Stimulated activated CD4-positive, alpha-beta T cell treated with anti-CD3 and anti-CD28 coated beads, TNF-alpha, amount 100 ng/mL, for 4 hours (primary cell): ENCODE measurements around the gene SDHA.
"Not testable (repeated sequence)": the region's sequence is repeated elsewhere in the genome, so short reads cannot be mapped to it uniquely, and the experiment has no call there.

Source experiments
- DNase-seq, 3 experiments: peaks; one replicate each; pipeline ENCODE4 v3.0.0-alpha.2; 2020; ENCODE audit warnings: low read depth in 3 of 3

The SDHA gene

GRCh38 chr5:219460-219863 lies 1.3 kb downstream of the SDHA start:
- DNase-seq: no peak

- no peak for DNase-seq
These were observed 1.9 kb downstream of the SDHA start for GRCh38 chr5:219991-220390.

- DNase-seq: not testable (repeated sequence)
These were observed 5.0 kb downstream of the SDHA start for GRCh38 chr5:222951-223715.

- DNase-seq: no peak
These were observed 5.7 kb downstream of the SDHA start for GRCh38 chr5:223791-224190.

DNA sequence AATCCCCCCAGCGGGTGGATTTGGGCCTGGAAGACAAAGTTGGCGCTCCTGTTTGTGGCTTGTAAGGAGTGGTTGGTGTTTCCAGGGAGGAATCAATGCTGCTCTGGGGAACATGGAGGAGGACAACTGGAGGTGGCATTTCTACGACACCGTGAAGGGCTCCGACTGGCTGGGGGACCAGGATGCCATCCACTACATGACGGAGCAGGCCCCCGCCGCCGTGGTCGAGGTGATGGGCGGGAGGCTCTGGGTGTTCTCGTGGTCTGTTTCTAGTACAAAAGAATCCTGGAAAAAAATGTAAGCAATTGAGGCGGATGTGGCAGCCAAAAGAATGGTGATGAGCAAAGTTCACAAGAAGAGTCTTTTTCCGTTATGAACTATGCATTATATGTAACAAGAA lies 7.2 kb downstream of the SDHA start:
- DNase-seq: no peak

DNA sequence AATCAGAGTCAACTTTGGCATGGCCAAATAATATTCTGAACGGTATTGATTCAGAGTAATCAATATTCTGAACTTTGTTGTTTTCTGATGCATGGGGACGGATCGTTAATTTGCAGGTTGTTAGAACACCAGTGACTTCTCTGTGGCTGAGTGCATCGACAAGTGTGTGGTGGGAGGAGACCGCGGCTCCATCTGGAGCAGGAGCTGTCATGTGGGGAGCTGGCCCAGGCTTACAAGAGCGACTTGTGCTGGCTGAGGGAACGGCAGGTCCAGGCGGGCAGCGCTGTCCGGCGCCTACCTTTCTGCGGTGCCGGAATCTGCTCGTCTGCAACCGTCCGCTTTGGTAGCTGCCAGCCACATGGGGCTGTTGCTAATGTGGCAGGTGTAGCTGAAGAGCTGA lies 9.3 kb downstream of the SDHA start:
- DNase-seq: not testable (repeated sequence)

DNA sequence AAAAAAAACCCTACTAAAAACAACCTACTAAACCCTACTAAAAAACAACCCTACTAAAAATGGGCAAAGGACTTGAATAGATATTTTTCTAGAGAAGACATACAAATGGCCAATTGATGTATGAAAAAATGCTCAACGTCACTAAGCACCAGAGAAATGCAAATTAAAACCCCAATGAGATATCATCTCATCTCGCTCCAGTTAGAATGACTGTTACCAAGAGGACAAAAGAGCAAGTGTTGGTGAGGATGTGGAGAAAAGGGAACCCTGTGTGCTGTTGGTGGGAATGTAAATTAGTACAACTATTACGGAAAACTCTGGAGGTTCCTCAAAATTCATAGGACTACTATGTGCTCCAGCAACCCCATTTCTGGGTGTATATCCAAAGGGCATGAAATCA lies 10.8 kb downstream of the SDHA start:
- DNase-seq: no peak

DNA sequence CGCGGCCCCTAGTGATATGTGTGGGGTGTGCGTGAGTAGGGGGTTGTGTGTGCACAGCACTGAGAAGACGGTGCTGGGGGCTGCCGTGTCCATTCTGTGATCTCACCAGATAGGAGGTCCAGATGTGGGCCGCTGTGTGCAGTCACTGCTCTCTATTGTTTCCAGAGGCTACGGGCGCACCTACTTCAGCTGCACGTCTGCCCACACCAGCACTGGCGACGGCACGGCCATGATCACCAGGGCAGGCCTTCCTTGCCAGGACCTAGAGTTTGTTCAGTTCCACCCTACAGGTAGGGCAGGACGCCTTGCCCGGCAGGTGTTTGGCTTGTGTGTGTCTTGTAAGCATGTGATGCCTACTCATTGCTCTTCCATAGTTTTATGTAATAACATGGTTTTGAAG lies 12.6 kb downstream of the SDHA start:
- DNase-seq: no peak

- DNase-seq: no peak
These were observed 13.5 kb downstream of the SDHA start for GRCh38 chr5:231661-232060.

DNA sequence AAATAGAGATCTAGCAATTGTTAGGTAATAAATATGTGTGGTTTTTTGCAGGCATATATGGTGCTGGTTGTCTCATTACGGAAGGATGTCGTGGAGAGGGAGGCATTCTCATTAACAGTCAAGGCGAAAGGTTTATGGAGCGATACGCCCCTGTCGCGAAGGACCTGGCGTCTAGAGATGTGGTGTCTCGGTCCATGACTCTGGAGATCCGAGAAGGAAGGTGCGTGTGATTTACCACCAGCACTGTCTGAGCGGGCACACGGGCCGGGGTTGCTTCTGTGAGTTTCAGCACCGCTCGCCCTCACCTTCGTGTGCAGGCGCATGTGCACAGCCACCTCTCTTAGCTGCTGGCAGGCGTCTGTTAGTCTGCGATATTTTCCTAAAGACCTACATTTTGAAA lies 15.3 kb downstream of the SDHA start:
- not testable (repeated sequence) for DNase-seq

- no peak for DNase-seq
These were observed 16.3 kb downstream of the SDHA start for GRCh38 chr5:234450-234849.

- not testable (repeated sequence) for DNase-seq
These were observed 17.4 kb downstream of the SDHA start for GRCh38 chr5:235527-235926.

- not testable (repeated sequence) for DNase-seq
These were observed 19.8 kb downstream of the SDHA start for GRCh38 chr5:237931-238330.

GRCh38 chr5:240550-240949 lies 22.4 kb downstream of the SDHA start:
- DNase-seq: not testable (repeated sequence)

DNA sequence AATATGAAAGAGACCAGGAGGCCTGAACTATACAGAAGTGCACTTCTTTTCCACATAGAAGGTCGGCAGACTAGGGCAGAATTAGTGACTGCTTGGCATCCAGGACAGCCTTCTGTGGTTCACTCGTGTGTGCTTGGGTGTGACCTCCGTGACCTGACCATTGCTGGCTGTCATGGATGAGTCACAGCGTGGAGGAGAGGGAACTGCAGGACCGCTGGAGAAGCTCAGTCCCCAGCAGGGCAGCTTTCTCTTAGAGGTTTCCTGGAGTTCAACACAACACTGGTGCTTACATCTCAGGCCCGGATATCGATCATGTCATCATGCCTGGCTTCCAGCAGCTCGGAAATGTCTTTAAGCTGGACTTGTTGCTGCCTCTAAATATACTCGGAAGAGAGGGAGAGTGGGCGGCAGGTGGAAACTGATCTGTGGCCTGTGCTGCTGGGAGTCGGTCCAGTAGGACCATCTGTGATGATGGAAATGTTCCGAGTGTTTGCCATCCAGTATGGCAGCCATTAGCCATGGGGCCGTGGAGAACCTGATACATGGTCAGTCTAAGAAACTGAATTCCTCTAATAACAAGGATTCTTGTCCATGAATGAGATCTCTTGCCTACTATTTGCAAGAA lies 23.0 kb downstream of the SDHA start:
- not testable (repeated sequence) for DNase-seq

- not testable (repeated sequence) for DNase-seq
These were observed 25.7 kb downstream of the SDHA start for GRCh38 chr5:243683-244367.

GRCh38 chr5:245717-246116 lies 27.6 kb downstream of the SDHA start:
- DNase-seq: not testable (repeated sequence)

DNA sequence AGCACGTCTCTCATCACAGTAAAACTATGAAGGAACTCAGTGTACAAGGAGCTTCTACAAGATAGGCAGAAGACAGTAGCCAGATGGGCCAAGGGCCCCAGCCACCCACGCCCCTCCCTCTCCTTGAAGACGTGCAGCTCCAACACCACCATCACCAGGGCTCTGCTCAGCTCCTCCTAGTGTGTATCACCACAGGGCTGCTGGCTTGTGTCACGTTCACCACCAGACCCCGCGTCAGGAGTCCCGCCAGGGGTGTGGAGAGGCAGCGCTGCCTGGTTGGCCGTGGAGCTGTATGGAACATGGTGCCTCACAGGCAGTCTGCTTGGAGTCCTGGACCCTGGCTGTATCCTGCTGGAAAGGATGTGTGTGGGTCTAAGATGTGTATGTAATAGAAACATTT lies 32.3 kb downstream of the SDHA start:
- DNase-seq: not testable (repeated sequence)

DNA sequence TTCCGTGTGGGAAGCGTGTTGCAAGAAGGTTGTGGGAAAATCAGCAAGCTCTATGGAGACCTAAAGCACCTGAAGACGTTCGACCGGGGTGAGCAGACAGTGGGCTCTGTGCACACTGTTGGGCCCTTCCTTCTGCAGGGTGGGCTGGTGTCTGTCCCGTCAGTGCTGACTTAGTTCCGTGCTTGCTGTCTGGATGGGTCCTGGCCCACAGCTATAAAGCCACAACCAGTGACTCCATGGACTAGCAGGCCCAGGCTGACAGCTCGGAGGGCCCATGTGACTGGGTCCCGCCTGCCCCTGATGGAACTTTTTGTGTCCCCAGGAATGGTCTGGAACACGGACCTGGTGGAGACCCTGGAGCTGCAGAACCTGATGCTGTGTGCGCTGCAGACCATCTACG lies 32.9 kb downstream of the SDHA start:
- not testable (repeated sequence) for DNase-seq

- DNase-seq: not testable (repeated sequence)
These were observed 33.4 kb downstream of the SDHA start for GRCh38 chr5:251538-251937.

DNA sequence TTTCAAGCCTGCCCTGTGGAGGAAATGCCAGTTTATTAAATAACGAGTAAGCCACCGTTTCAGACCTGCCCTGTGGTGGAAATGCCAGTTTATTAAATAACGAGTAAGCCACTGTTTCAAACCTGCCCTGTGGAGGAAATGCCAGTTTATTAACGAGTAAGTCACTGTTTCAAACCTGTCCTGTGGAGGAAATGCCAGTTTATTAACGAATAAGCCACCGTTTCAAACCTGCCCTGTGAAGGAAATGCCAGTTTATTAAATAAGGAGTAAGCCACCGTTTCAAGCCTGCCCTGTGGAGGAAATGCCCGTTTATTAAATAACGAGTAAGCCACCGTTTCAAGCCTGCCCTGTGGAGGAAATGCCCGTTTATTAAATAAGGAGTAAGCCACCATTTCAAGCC lies 33.9 kb downstream of the SDHA start:
- DNase-seq: not testable (repeated sequence)

- DNase-seq: no peak
These were observed 34.4 kb downstream of the SDHA start for GRCh38 chr5:252546-252945.

DNA sequence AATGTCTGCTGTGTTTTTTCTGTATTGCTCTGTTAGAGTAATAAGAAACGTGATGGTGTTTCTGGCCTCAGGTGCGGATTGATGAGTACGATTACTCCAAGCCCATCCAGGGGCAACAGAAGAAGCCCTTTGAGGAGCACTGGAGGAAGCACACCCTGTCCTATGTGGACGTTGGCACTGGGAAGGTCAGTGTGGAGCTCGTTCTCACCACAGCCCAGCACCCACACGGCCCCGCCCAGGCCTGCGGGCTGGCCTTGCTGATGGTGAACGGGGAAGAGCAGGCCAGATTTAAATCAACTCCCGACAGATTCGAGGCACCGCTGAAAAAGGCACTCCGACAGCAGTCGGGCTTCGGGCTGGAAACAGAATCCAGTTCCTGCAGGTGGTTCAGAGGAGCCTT lies 36.2 kb downstream of the SDHA start:
- not testable (repeated sequence) for DNase-seq
